Gastroesophageal sphincter (tissue), 3 donors: ENCODE results near the gene AGR2.

Experiments
- EP300 ChIP-seq: sonication (generic); formaldehyde crosslinking; IDR thresholded peaks from one replicate; pipeline ENCODE4 v1.6.1; 2017; ENCODE audit warnings: antibody characterized with exemption, mild to moderate bottlenecking
- TF ChIP-seq, protein P1 (sequence below), 4 experiments: fragments of 200-600 bp in 2 of 4; fragments of 450-650 bp in 2 of 4; sonication (generic) in 1 of 4; IDR thresholded peaks; one replicate each; pipeline ENCODE4 v1.5.1; 2017 to 2019; ENCODE audit warnings: antibody characterized with exemption in 4 of 4, mild to moderate bottlenecking in 2 of 4, moderate library complexity in 2 of 4

DNA sequence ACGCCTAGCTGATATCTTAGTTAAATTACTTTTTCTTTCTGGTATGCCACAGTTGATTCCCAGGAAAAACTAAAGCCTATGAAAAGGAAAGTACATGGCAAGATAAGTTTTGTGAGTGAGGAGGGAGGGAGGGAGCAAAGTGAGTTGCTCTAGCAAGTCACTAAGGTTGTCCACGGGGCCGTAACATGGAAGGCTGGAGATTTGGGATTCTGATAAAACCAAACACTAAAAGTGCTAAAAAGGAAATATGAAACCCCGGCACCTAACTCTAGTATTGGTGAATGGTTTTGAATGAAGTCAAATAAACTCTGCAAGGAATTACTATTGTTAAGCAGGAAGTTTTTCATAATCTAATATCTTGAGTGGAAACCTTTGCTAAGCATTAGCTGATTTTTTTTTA is 1.7 kb downstream of the AGR2 start:
- no peak for TF ChIP-seq EP300
- TF ChIP-seq, protein P1, sequence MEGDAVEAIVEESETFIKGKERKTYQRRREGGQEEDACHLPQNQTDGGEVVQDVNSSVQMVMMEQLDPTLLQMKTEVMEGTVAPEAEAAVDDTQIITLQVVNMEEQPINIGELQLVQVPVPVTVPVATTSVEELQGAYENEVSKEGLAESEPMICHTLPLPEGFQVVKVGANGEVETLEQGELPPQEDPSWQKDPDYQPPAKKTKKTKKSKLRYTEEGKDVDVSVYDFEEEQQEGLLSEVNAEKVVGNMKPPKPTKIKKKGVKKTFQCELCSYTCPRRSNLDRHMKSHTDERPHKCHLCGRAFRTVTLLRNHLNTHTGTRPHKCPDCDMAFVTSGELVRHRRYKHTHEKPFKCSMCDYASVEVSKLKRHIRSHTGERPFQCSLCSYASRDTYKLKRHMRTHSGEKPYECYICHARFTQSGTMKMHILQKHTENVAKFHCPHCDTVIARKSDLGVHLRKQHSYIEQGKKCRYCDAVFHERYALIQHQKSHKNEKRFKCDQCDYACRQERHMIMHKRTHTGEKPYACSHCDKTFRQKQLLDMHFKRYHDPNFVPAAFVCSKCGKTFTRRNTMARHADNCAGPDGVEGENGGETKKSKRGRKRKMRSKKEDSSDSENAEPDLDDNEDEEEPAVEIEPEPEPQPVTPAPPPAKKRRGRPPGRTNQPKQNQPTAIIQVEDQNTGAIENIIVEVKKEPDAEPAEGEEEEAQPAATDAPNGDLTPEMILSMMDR (IDR thresholded peaks at IDR 0.05), result no peak
